SK-N-SH treated with all-trans-retinoic acid at 6 μM for 48 hours (cell line): ENCODE measurements around the gene OR2T33.

Experiments
- ARNTL ChIP-seq: fragments of 450-650 bp; formaldehyde crosslinking; IDR thresholded peaks from 2 replicates; pipeline ENCODE4 v1.5.0; 2020; ENCODE audit warnings: low read depth, mild to moderate bottlenecking, moderate library complexity, borderline replicate concordance
- BACH2 ChIP-seq: fragments of 250-450 bp; sonication (Bioruptor Pico); IDR thresholded peaks from 2 replicates; pipeline ENCODE4 v1.9.0; 2021; ENCODE audit warnings: mild to moderate bottlenecking, borderline replicate concordance
- CSDC2 ChIP-seq: fragments of 250-450 bp; sonication (Bioruptor Pico); IDR thresholded peaks from 2 replicates; pipeline ENCODE4 v1.5.0; 2020; ENCODE audit warnings: mild to moderate bottlenecking, moderate library complexity
- CSRNP3 ChIP-seq: fragments of 250-450 bp; sonication (Bioruptor Pico); IDR thresholded peaks from 2 replicates; pipeline ENCODE4 v1.5.1; 2021; ENCODE audit warnings: mild to moderate bottlenecking, moderate library complexity
- ESRRG ChIP-seq: fragments of 250-450 bp; sonication (Bioruptor Pico); IDR thresholded peaks from 2 replicates; pipeline ENCODE4 v1.6.1; 2021; ENCODE audit warnings: mild to moderate bottlenecking
- GLIS3 ChIP-seq: fragments of 250-450 bp; sonication (Bioruptor Pico); IDR thresholded peaks from 2 replicates; pipeline ENCODE4 v1.5.0; 2020; ENCODE audit warnings: mild to moderate bottlenecking, moderate library complexity
- ISL1 ChIP-seq: fragments of 250-450 bp; sonication (Bioruptor Pico); IDR thresholded peaks from 2 replicates; pipeline ENCODE4 v2.1.2; 2022; ENCODE audit warnings: mild to moderate bottlenecking, moderate library complexity
- PATZ1 ChIP-seq: fragments of 250-450 bp; sonication (Bioruptor Pico); IDR thresholded peaks from 2 replicates; pipeline ENCODE4 v1.8.0; 2020; ENCODE audit warnings: mild to moderate bottlenecking, moderate library complexity, borderline replicate concordance
- POU6F1 ChIP-seq: fragments of 250-450 bp; sonication (Bioruptor Pico); IDR thresholded peaks from 2 replicates; pipeline ENCODE4 v1.8.0; 2021; ENCODE audit warnings: low read depth, mild to moderate bottlenecking, moderate library complexity, borderline replicate concordance
- SNAI2 ChIP-seq: fragments of 250-450 bp; sonication (Bioruptor Pico); IDR thresholded peaks from 2 replicates; pipeline ENCODE4 v1.5.0; 2020; ENCODE audit warnings: mild to moderate bottlenecking, moderate library complexity
- ZFP30 ChIP-seq: fragments of 450-650 bp; formaldehyde crosslinking; IDR thresholded peaks from 2 replicates; pipeline ENCODE4 v1.5.0; 2022; ENCODE audit warnings: mild to moderate bottlenecking, moderate library complexity
- ZNF70 ChIP-seq: fragments of 450-650 bp; formaldehyde crosslinking; IDR thresholded peaks from 2 replicates; pipeline ENCODE4 v1.5.0; 2020; ENCODE audit warnings: mild to moderate bottlenecking, moderate library complexity
- TF ChIP-seq, protein P1 (sequence below): fragments of 250-450 bp; sonication (Bioruptor Pico); IDR thresholded peaks from 2 replicates; pipeline ENCODE4 v1.5.0; 2020; ENCODE audit warnings: mild to moderate bottlenecking, moderate library complexity
- TF ChIP-seq, protein P2 (sequence below): fragments of 250-450 bp; sonication (Bioruptor Pico); IDR thresholded peaks from 2 replicates; pipeline ENCODE4 v1.5.1; 2020; ENCODE audit warnings: low read depth, mild to moderate bottlenecking, moderate library complexity

DNA sequence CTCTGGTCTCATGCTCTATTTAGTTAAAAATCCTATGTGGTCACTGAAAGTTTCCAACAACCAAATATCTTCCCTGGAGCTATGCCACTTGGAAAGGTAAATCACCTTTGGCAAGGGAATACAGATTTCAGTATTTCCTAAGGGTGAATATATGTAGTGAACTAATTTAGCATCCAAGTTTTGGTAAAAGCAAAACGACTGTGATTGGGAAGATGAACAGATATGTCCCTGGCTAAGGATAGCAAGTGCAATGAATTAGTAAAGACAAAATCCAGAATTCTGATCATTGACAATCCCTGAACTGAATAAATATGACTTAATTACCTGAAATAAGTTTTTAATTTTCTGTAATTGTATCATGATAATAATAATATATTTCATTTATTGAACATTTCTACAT, at the start of gene OR2T33:
- TF ChIP-seq ZNF70 (no peak), ESRRG (CRISPR knock-in tag) (no peak), POU6F1 (CRISPR knock-in tag) (no peak), ZFP30 (CRISPR knock-in tag) (no peak), GLIS3 (CRISPR knock-in tag) (no peak), ARNTL (CRISPR knock-in tag) (no peak), CSDC2 (no peak), SNAI2 (CRISPR knock-in tag) (no peak), CSRNP3 (CRISPR knock-in tag) (no peak), PATZ1 (no peak), BACH2 (no peak), ISL1 (no peak)
- TF ChIP-seq, protein P1, sequence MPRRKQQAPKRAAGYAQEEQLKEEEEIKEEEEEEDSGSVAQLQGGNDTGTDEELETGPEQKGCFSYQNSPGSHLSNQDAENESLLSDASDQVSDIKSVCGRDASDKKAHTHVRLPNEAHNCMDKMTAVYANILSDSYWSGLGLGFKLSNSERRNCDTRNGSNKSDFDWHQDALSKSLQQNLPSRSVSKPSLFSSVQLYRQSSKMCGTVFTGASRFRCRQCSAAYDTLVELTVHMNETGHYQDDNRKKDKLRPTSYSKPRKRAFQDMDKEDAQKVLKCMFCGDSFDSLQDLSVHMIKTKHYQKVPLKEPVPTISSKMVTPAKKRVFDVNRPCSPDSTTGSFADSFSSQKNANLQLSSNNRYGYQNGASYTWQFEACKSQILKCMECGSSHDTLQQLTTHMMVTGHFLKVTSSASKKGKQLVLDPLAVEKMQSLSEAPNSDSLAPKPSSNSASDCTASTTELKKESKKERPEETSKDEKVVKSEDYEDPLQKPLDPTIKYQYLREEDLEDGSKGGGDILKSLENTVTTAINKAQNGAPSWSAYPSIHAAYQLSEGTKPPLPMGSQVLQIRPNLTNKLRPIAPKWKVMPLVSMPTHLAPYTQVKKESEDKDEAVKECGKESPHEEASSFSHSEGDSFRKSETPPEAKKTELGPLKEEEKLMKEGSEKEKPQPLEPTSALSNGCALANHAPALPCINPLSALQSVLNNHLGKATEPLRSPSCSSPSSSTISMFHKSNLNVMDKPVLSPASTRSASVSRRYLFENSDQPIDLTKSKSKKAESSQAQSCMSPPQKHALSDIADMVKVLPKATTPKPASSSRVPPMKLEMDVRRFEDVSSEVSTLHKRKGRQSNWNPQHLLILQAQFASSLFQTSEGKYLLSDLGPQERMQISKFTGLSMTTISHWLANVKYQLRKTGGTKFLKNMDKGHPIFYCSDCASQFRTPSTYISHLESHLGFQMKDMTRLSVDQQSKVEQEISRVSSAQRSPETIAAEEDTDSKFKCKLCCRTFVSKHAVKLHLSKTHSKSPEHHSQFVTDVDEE = no peak
- TF ChIP-seq, protein P2, sequence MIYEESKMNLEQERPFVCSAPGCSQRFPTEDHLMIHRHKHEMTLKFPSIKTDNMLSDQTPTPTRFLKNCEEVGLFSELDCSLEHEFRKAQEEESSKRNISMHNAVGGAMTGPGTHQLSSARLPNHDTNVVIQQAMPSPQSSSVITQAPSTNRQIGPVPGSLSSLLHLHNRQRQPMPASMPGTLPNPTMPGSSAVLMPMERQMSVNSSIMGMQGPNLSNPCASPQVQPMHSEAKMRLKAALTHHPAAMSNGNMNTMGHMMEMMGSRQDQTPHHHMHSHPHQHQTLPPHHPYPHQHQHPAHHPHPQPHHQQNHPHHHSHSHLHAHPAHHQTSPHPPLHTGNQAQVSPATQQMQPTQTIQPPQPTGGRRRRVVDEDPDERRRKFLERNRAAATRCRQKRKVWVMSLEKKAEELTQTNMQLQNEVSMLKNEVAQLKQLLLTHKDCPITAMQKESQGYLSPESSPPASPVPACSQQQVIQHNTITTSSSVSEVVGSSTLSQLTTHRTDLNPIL = no peak
